ENCODE measurements around the gene MAST1.
"Not testable (repeated sequence)": the region's sequence is repeated elsewhere in the genome, so short reads cannot be mapped to it uniquely, and the experiment has no call there.

The MAST1 gene

GRCh38 chr19:12838886-12839756, 806 bp downstream of the MAST1 start:
- DNase-seq (ENCODE audit: extremely low read depth in 1 of 2, low read depth in 1 of 2) = no peak

GRCh38 chr19:12840091-12841079, 2.1 kb downstream of the MAST1 start:
- no peak for DNase-seq (ENCODE audit: extremely low read depth in 1 of 2, low read depth in 1 of 2)

GRCh38 chr19:12841094-12841493, 2.8 kb downstream of the MAST1 start:
- DNase-seq (ENCODE audit: extremely low read depth in 1 of 2, low read depth in 1 of 2) = no peak

- no peak for DNase-seq (ENCODE audit: extremely low read depth in 1 of 2, low read depth in 1 of 2)
These were observed 4.2 kb downstream of the MAST1 start for GRCh38 chr19:12842511-12842910.

GRCh38 chr19:12843328-12843727, 5.0 kb downstream of the MAST1 start:
- no peak for DNase-seq (ENCODE audit: extremely low read depth in 1 of 2, low read depth in 1 of 2)

- no peak for DNase-seq (ENCODE audit: extremely low read depth in 1 of 2, low read depth in 1 of 2)
These were observed 5.9 kb downstream of the MAST1 start for GRCh38 chr19:12843999-12844732.

- DNase-seq (ENCODE audit: extremely low read depth in 1 of 2, low read depth in 1 of 2) = not testable (repeated sequence)
These were observed 8.3 kb downstream of the MAST1 start for GRCh38 chr19:12846613-12847012.

- DNase-seq (ENCODE audit: extremely low read depth in 1 of 2, low read depth in 1 of 2) = peak; percentile 53 to 77
These were observed 9.1 kb downstream of the MAST1 start for GRCh38 chr19:12847159-12848139.

- DNase-seq (ENCODE audit: extremely low read depth in 1 of 2, low read depth in 1 of 2) = no peak
These were observed 18.3 kb downstream of the MAST1 start for GRCh38 chr19:12856653-12857052.

- no peak for DNase-seq (ENCODE audit: extremely low read depth in 1 of 2, low read depth in 1 of 2)
These were observed 20.0 kb downstream of the MAST1 start for GRCh38 chr19:12858041-12858928.

GRCh38 chr19:12859546-12859945, 21.2 kb downstream of the MAST1 start:
- DNase-seq (ENCODE audit: extremely low read depth in 1 of 2, low read depth in 1 of 2) = no peak

GRCh38 chr19:12864143-12864542, 25.8 kb downstream of the MAST1 start:
- no peak for DNase-seq (ENCODE audit: extremely low read depth in 1 of 2, low read depth in 1 of 2)

- no peak for DNase-seq (ENCODE audit: extremely low read depth in 1 of 2, low read depth in 1 of 2)
These were observed 26.7 kb downstream of the MAST1 start for GRCh38 chr19:12864721-12865715.

- no peak for DNase-seq (ENCODE audit: extremely low read depth in 1 of 2, low read depth in 1 of 2)
These were observed 27.6 kb downstream of the MAST1 start for GRCh38 chr19:12865746-12866415.

- DNase-seq (ENCODE audit: extremely low read depth in 1 of 2, low read depth in 1 of 2) = no peak
These were observed 28.3 kb downstream of the MAST1 start for GRCh38 chr19:12866416-12867119.

Data from activated CD8-positive, alpha-beta memory T cell treated with anti-CD3 and anti-CD28 coated beads for 1 hour (primary cell).